ENCODE measurements around the gene P4HA2. TPM values are rescaled to one million over a fixed set of nuclear protein-coding genes. Genes with fewer than 3 reads are reported as not detected.

The P4HA2 gene
- total and polyA plus RNA-seq, 2 experiments from 2014 or later, result 5.9 to 8.0 TPM

DNA sequence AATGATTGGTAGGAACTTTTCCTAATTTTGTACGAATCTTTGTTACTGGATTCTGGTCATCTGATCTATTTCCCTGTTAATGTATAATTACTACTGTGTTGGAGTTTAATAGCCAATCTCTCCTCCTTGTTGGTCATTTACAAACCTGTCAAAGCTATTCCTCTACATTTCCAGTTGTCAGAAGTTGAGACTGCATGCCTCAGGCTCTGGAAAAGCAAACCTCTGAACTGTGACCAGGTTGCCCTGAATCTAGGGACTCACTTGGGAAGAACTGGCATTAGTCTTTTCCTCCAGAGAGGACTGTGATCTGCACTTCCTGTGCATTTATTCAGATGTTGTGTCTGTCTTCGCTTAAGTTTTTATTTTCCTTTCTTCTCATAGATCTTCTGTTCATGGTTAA is 46.0 kb upstream of the P4HA2 start (continued):
- TF ChIP-seq, protein P1, sequence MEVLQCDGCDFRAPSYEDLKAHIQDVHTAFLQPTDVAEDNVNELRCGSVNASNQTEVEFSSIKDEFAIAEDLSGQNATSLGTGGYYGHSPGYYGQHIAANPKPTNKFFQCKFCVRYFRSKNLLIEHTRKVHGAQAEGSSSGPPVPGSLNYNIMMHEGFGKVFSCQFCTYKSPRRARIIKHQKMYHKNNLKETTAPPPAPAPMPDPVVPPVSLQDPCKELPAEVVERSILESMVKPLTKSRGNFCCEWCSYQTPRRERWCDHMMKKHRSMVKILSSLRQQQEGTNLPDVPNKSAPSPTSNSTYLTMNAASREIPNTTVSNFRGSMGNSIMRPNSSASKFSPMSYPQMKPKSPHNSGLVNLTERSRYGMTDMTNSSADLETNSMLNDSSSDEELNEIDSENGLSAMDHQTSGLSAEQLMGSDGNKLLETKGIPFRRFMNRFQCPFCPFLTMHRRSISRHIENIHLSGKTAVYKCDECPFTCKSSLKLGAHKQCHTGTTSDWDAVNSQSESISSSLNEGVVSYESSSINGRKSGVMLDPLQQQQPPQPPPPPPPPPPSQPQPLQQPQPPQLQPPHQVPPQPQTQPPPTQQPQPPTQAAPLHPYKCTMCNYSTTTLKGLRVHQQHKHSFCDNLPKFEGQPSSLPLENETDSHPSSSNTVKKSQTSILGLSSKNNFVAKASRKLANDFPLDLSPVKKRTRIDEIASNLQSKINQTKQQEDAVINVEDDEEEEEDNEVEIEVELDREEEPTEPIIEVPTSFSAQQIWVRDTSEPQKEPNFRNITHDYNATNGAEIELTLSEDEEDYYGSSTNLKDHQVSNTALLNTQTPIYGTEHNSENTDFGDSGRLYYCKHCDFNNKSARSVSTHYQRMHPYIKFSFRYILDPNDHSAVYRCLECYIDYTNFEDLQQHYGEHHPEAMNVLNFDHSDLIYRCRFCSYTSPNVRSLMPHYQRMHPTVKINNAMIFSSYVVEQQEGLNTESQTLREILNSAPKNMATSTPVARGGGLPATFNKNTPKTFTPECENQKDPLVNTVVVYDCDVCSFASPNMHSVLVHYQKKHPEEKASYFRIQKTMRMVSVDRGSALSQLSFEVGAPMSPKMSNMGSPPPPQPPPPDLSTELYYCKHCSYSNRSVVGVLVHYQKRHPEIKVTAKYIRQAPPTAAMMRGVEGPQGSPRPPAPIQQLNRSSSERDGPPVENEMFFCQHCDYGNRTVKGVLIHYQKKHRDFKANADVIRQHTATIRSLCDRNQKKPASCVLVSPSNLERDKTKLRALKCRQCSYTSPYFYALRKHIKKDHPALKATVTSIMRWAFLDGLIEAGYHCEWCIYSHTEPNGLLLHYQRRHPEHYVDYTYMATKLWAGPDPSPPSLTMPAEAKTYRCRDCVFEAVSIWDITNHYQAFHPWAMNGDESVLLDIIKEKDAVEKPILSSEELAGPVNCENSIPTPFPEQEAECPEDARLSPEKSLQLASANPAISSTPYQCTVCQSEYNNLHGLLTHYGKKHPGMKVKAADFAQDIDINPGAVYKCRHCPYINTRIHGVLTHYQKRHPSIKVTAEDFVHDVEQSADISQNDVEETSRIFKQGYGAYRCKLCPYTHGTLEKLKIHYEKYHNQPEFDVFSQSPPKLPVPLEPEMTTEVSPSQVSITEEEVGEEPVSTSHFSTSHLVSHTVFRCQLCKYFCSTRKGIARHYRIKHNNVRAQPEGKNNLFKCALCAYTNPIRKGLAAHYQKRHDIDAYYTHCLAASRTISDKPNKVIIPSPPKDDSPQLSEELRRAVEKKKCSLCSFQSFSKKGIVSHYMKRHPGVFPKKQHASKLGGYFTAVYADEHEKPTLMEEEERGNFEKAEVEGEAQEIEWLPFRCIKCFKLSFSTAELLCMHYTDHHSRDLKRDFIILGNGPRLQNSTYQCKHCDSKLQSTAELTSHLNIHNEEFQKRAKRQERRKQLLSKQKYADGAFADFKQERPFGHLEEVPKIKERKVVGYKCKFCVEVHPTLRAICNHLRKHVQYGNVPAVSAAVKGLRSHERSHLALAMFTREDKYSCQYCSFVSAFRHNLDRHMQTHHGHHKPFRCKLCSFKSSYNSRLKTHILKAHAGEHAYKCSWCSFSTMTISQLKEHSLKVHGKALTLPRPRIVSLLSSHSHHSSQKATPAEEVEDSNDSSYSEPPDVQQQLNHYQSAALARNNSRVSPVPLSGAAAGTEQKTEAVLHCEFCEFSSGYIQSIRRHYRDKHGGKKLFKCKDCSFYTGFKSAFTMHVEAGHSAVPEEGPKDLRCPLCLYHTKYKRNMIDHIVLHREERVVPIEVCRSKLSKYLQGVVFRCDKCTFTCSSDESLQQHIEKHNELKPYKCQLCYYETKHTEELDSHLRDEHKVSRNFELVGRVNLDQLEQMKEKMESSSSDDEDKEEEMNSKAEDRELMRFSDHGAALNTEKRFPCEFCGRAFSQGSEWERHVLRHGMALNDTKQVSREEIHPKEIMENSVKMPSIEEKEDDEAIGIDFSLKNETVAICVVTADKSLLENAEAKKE (CRISPR knock-in tag; IDR thresholded peaks at IDR 0.05), result no peak
- no peak for TF ChIP-seq EZH2 (IDR thresholded peaks at IDR 0.05; ENCODE audit: low read depth, unreplicated experiment)
- no peak for TF ChIP-seq EZH2phosphoT487 (IDR thresholded peaks at IDR 0.05; ENCODE audit: unreplicated experiment)

DNA sequence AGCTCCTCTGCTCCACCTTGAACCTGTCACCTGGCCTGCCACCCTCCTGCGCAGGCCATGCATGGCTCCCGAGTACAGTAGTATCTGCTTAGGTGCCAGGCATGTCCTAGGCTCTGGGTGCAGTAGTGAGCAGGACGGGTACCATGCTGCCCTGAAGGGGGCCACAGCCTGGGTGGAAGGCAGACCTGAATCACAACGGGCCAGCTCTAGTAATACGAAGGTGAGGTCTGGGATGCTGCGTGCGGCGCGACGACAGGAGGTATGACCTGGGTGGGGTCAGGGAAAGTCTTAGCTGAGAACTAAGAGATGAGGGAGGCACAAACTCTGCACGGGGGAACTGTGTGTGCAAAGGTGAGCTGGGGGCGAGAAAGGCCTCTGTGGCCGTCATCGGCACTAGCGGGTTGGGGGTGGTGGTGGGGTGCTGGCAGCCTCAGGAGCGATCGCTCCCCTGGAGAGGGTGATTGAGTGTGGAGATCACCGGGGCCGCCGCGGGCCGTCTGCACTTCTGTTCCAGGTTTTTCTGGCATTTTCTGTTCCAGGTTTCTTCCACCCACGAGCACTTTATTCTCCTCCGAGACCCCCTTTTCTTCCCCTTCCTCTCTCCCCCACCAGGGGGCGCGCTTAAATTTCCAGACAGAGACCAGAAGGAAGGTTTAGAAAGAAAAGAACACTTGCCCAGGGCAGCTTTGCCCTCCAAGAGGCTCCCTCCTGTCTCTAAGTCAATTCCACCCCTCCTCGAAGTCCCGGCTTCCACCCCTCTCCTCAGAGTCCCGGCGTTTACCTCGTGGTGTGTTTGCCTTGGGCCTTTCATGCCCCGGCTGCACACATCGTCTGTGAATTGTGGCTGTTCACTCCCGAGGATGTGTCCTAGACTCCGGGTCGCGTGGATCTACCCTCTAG is 44.9 kb upstream of the P4HA2 start:
- Histone ChIP-seq H3K27ac (ENCODE audit: low read depth) (no peak overlapping the region), H4K20me1 (replicated peaks; ENCODE audit: insufficient read depth) (no peaks in the 10 kb centered on the region), H3K4me2 (no peak overlapping the region), H3F3A (replicated peaks; ENCODE audit: low read depth) (peaks cover 5% of the 10 kb centered on the region; the same call in 1 of the 2 replicates), H3K27me3 (ENCODE audit: insufficient read depth) (no peaks in the 10 kb centered on the region), H3K36me3 (ENCODE audit: insufficient read depth) (no peaks in the 10 kb centered on the region), H2AFZ (peak overlapping the region; percentile 79; the same call in 1 of the 2 replicates), H3K4me1 (ENCODE audit: insufficient read depth) (no peaks in the 10 kb centered on the region), H3K4me3 (no peak overlapping the region), H3K79me2 (replicated peaks; ENCODE audit: insufficient read depth) (no peaks in the 10 kb centered on the region), H3K9me2 (ENCODE audit: insufficient read depth) (no peaks in the 10 kb centered on the region)
- DNase-seq (ENCODE audit: low spot score), result peak; percentile 88
- no peaks in the 10 kb centered on the region for H3K9me3 Mint-ChIP-seq
- TF ChIP-seq, protein P2, sequence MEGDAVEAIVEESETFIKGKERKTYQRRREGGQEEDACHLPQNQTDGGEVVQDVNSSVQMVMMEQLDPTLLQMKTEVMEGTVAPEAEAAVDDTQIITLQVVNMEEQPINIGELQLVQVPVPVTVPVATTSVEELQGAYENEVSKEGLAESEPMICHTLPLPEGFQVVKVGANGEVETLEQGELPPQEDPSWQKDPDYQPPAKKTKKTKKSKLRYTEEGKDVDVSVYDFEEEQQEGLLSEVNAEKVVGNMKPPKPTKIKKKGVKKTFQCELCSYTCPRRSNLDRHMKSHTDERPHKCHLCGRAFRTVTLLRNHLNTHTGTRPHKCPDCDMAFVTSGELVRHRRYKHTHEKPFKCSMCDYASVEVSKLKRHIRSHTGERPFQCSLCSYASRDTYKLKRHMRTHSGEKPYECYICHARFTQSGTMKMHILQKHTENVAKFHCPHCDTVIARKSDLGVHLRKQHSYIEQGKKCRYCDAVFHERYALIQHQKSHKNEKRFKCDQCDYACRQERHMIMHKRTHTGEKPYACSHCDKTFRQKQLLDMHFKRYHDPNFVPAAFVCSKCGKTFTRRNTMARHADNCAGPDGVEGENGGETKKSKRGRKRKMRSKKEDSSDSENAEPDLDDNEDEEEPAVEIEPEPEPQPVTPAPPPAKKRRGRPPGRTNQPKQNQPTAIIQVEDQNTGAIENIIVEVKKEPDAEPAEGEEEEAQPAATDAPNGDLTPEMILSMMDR (conservative IDR thresholded peaks at IDR 0.05; ENCODE audit: low read depth in 2 of 2), result peak; percentile 80
- TF ChIP-seq ETS1 (IDR thresholded peaks at IDR 0.05), result no peak
- no peak overlapping the region; the same call in 2 of the 3 replicates for H3K4me3 Mint-ChIP-seq
- peaks cover 6% of the 10 kb centered on the region for H3K27me3 Mint-ChIP-seq (ENCODE audit: insufficient read depth, low read depth, poor library complexity)
- peaks cover 20% of the 10 kb centered on the region for H3K4me1 Mint-ChIP-seq
- no peaks in the 10 kb centered on the region for H3K36me3 Mint-ChIP-seq (ENCODE audit: low read depth)
- H3K27ac Mint-ChIP-seq, result no peak overlapping the region
- ATAC-seq, result peak; percentile 65

Data from GM23338 (cell line).